GM23338 (cell line): ENCODE measurements around the gene ELAC2. TPM values are rescaled to one million over a fixed set of nuclear protein-coding genes. Genes with fewer than 3 reads are reported as not detected.

Experiments
- ATAC-seq: fragments of 200-7000 bp; cut with Tn5 transposase; 3 replicates; pipeline ENCODE4 v1.9.1; 2020
- DNase-seq: peaks from one replicate; pipeline ENCODE4 v3.0.0-alpha.2; 2015; ENCODE audit warnings: low spot score
- H2AFZ ChIP-seq: fragments of 200-600 bp; sonication (generic); 2 replicates; pipeline ENCODE4 v1.8.0; 2016; ENCODE audit warnings: antibody characterized with exemption, mild to moderate bottlenecking, moderate library complexity
- H3F3A ChIP-seq: fragments of 200-600 bp; sonication (generic); replicated peaks from 2 replicates; pipeline ENCODE4 v1.8.0; 2017; ENCODE audit warnings: antibody characterized with exemption, mixed run types, low read depth
- H3K27ac ChIP-seq: fragments of 200-600 bp; sonication (generic); 2 replicates; pipeline ENCODE4 v1.6.1; 2016; ENCODE audit warnings: low read depth
- H3K27me3 ChIP-seq: fragments of 200-600 bp; sonication (generic); 2 replicates; pipeline ENCODE4 v1.8.0; 2016; ENCODE audit warnings: mild to moderate bottlenecking, mixed run types, moderate library complexity; ENCODE audit not compliant: insufficient read depth
- H3K36me3 ChIP-seq: fragments of 200-600 bp; sonication (generic); 2 replicates; pipeline ENCODE4 v1.8.0; 2016; ENCODE audit warnings: mild to moderate bottlenecking; ENCODE audit not compliant: insufficient read depth
- H3K4me1 ChIP-seq: fragments of 200-600 bp; sonication (generic); 2 replicates; pipeline ENCODE4 v1.8.0; 2016; ENCODE audit warnings: mild to moderate bottlenecking, moderate library complexity; ENCODE audit not compliant: insufficient read depth
- H3K4me2 ChIP-seq: fragments of 200-600 bp; sonication (generic); 2 replicates; pipeline ENCODE4 v1.7.1; 2017; ENCODE audit warnings: mixed run types
- H3K4me3 ChIP-seq: fragments of 200-600 bp; sonication (generic); 2 replicates; pipeline ENCODE4 v1.6.1; 2016; ENCODE audit warnings: mixed run types
- H3K79me2 ChIP-seq: fragments of 200-600 bp; sonication (generic); replicated peaks from 2 replicates; pipeline ENCODE4 v1.8.0; 2017; ENCODE audit warnings: mild to moderate bottlenecking; ENCODE audit not compliant: insufficient read depth
- H3K9me2 ChIP-seq: fragments of 200-600 bp; sonication (generic); 2 replicates; pipeline ENCODE4 v1.8.0; 2017; ENCODE audit not compliant: insufficient read depth
- H4K20me1 ChIP-seq: fragments of 200-600 bp; sonication (generic); replicated peaks from 2 replicates; pipeline ENCODE4 v1.8.0; 2017; ENCODE audit warnings: mild to moderate bottlenecking; ENCODE audit not compliant: insufficient read depth
- H3K27ac Mint-ChIP-seq: 2 replicates; pipeline ENCODE4 v1.8.0; 2020; ENCODE audit warnings: inconsistent platforms, mild to moderate bottlenecking, moderate library complexity, mixed read lengths
- H3K27me3 Mint-ChIP-seq: 3 replicates; pipeline ENCODE4 v1.8.0; 2022; ENCODE audit warnings: low read depth, mild to moderate bottlenecking, moderate library complexity, mixed read lengths, inconsistent platforms; ENCODE audit not compliant: insufficient read depth, poor library complexity
- H3K36me3 Mint-ChIP-seq: 3 replicates; pipeline ENCODE4 v1.8.0; 2021; ENCODE audit warnings: low read depth, mild to moderate bottlenecking, inconsistent platforms, moderate library complexity, mixed read lengths
- H3K4me1 Mint-ChIP-seq: 3 replicates; pipeline ENCODE4 v1.8.0; 2020; ENCODE audit warnings: mild to moderate bottlenecking, inconsistent platforms, mixed read lengths
- H3K4me3 Mint-ChIP-seq: 3 replicates; pipeline ENCODE4 v1.8.0; 2021; ENCODE audit warnings: moderate library complexity, mild to moderate bottlenecking, inconsistent platforms, mixed read lengths
- H3K9me3 Mint-ChIP-seq: 3 replicates; pipeline ENCODE4 v1.8.0; 2020; ENCODE audit warnings: moderate library complexity, mild to moderate bottlenecking, inconsistent platforms, mixed read lengths
- EZH2phosphoT487 ChIP-seq: fragments of 200-600 bp; sonication (generic); IDR thresholded peaks from one replicate; pipeline ENCODE4 v1.8.1; 2018; ENCODE audit warnings: antibody characterized with exemption; ENCODE audit not compliant: unreplicated experiment
- NANOG ChIP-seq: IDR thresholded peaks from 2 replicates; pipeline ENCODE4 v1.6.1; 2016; ENCODE audit warnings: antibody characterized with exemption, borderline replicate concordance
- POLR2AphosphoS5 ChIP-seq: IDR thresholded peaks from 2 replicates; pipeline ENCODE4 v1.6.1; 2016; ENCODE audit warnings: antibody characterized with exemption, low read depth
- STAT1 ChIP-seq: IDR thresholded peaks from one replicate; pipeline ENCODE4 v1.6.1; 2016; ENCODE audit warnings: antibody characterized with exemption; ENCODE audit not compliant: unreplicated experiment
- ZNF114 ChIP-seq: fragments of 250-450 bp; sonication (Bioruptor Pico); IDR thresholded peaks from 2 replicates; pipeline ENCODE4 v1.5.0; 2020; ENCODE audit warnings: mild to moderate bottlenecking, moderate library complexity
- polyA plus RNA-seq: library from polyadenylated mRNA; unstranded; fragments of >200 nt; fragmentation: Nextera tagmentation; extraction: Ambion mirVana; gene quantifications from 2 replicates; pipeline ENCODE4 v1.2.1, GENCODE V29; 2016
- total RNA-seq: library from RNA; depleted of rRNA; stranded (reverse); fragments of >200 nt; shearing (Covaris generic); gene quantifications from 2 replicates; pipeline ENCODE4 v1.2.3, GENCODE V29; 2014
- TF ChIP-seq, protein P1 (sequence below), 2 experiments: fragments of 200-600 bp in 1 of 2; sonication (generic) in 1 of 2; conservative IDR thresholded peaks; 2 replicates each; pipeline versions ENCODE4 v1.5.1 to v1.6.1; 2016 to 2017; ENCODE audit warnings: antibody characterized with exemption in 2 of 2, low read depth in 2 of 2, mild to moderate bottlenecking in 2 of 2, moderate library complexity in 1 of 2

Gene ELAC2
- total and polyA plus RNA-seq, 2 experiments from 2014 or later, result 49.9 to 203 TPM

DNA sequence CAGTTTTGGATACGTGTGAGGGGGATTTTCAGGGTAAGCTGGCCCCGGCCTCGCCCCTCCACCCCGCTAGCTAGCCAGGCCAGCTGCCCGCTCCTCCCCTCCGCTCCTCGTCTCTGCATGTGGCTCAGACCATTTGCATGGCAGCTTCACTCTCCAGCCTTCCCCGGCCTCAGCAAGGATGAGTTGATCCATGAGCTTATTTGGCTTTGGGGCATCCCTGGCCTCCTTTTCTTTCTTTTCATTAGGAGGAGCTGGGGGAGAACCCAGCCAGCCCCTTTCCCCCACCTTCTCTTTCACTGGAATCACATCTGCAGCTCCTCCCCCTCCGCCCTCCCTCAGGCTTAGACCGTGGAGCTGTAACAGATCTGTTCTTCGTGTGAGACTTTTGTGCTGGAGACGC is 30.7 kb downstream of the ELAC2 start:
- H3K27me3 Mint-ChIP-seq, result peaks cover 11% of the 10 kb centered on the region
- peak overlapping the region; percentile 10; the same call in 1 of the 2 replicates for H3K27ac Mint-ChIP-seq
- TF ChIP-seq POLR2AphosphoS5, result no peak
- TF ChIP-seq ZNF114 (CRISPR knock-in tag), result no peak
- no peak for TF ChIP-seq NANOG
- Histone ChIP-seq H3K4me3 (no peak overlapping the region), H3K36me3 (peaks cover 13% of the 10 kb centered on the region), H3K27me3 (no peaks in the 10 kb centered on the region), H4K20me1 (peaks cover 2% of the 10 kb centered on the region), H3K4me2 (peak overlapping the region; percentile 43; the same call in 1 of the 2 replicates), H2AFZ (no peak overlapping the region), H3K79me2 (no peaks in the 10 kb centered on the region), H3K4me1 (peaks cover 8% of the 10 kb centered on the region; the same call in 1 of the 2 replicates), H3F3A (0 out of 2 replicates have a peak, but pooled peaks cover 3% of the 10 kb centered on the region), H3K27ac (no peak overlapping the region), H3K9me2 (no peaks in the 10 kb centered on the region)
- peaks cover 41% of the 10 kb centered on the region for H3K36me3 Mint-ChIP-seq
- peaks cover 33% of the 10 kb centered on the region for H3K4me1 Mint-ChIP-seq
- H3K4me3 Mint-ChIP-seq, result 0 out of 3 replicates have a peak overlapping the region, but pooled peaks have one; percentile 12
- no peaks in the 10 kb centered on the region for H3K9me3 Mint-ChIP-seq
- DNase-seq, result peak; percentile 31
- peak; percentile 68 for ATAC-seq

DNA sequence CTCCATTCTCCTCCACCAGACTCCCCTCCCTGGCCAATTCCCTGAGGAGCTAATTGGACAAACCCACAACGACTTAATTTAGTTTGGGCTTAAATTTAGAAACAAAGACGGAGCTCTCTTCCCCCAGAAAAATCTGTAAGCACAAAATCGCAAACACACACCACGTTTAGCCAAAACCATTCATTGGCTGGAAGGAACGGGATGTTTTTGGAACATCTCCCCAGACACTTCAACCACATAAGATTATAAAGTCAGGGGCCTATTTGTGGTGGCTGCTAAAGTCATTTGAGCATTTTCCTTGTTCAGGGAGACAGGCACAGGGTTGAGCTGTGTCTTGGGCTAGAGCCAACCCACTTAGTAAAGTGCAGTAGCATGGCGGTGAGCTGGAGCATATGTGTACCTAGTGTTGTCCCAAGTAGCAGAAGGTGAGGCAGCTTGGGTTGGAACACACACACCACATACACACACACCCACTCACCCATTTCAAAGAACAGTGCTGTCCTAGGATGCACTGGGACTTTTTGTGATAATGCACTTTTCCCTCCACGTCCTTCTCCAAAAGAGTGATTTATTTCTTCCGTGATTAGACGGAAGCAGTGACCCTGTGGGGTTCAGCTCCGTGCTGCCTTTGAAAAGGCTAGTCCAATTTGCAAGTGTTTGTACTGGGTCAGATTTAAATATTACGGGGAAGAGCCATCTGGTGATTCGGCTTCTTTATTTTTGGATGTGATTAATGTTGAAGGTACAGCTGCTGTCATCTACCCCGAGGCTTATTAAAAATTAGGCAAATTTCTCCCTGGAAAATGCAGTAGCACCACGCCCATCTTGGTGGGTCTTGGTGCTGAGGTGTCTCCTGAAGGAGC is 32.2 kb downstream of the ELAC2 start:
- Mint-ChIP-seq H3K27ac (no peak overlapping the region), H3K9me3 (no peaks in the 10 kb centered on the region), H3K27me3 (peaks cover 11% of the 10 kb centered on the region), H3K36me3 (peaks cover 29% of the 10 kb centered on the region), H3K4me3 (no peak overlapping the region), H3K4me1 (peaks cover 33% of the 10 kb centered on the region)
- no peak overlapping the region for H2AFZ ChIP-seq
- H3K4me1 ChIP-seq, result peaks cover 8% of the 10 kb centered on the region; the same call in 1 of the 2 replicates
- H3K4me3 ChIP-seq, result no peak overlapping the region
- no peak overlapping the region for H3K27ac ChIP-seq
- no peaks in the 10 kb centered on the region for H3K9me2 ChIP-seq
- ATAC-seq (no peak), DNase-seq (no peak)
- H3K36me3 ChIP-seq, result peaks cover 5% of the 10 kb centered on the region; the same call in 1 of the 2 replicates
- H3K4me2 ChIP-seq, result no peak overlapping the region
- TF ChIP-seq EZH2phosphoT487 (no peak), NANOG (no peak), STAT1 (no peak)
- TF ChIP-seq, protein P1, sequence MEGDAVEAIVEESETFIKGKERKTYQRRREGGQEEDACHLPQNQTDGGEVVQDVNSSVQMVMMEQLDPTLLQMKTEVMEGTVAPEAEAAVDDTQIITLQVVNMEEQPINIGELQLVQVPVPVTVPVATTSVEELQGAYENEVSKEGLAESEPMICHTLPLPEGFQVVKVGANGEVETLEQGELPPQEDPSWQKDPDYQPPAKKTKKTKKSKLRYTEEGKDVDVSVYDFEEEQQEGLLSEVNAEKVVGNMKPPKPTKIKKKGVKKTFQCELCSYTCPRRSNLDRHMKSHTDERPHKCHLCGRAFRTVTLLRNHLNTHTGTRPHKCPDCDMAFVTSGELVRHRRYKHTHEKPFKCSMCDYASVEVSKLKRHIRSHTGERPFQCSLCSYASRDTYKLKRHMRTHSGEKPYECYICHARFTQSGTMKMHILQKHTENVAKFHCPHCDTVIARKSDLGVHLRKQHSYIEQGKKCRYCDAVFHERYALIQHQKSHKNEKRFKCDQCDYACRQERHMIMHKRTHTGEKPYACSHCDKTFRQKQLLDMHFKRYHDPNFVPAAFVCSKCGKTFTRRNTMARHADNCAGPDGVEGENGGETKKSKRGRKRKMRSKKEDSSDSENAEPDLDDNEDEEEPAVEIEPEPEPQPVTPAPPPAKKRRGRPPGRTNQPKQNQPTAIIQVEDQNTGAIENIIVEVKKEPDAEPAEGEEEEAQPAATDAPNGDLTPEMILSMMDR (conservative IDR thresholded peaks at IDR 0.05; ENCODE audit: low read depth in 2 of 2), result no peak
- 0 out of 2 replicates have a peak, but pooled peaks cover 3% of the 10 kb centered on the region for H3F3A ChIP-seq
- no peaks in the 10 kb centered on the region for H3K27me3 ChIP-seq
- H4K20me1 ChIP-seq, result no peaks in the 10 kb centered on the region; the same call in 1 of the 2 replicates
- H3K79me2 ChIP-seq, result no peaks in the 10 kb centered on the region
